ENCODE results near the gene RNF213.

The RNF213 gene

DNA sequence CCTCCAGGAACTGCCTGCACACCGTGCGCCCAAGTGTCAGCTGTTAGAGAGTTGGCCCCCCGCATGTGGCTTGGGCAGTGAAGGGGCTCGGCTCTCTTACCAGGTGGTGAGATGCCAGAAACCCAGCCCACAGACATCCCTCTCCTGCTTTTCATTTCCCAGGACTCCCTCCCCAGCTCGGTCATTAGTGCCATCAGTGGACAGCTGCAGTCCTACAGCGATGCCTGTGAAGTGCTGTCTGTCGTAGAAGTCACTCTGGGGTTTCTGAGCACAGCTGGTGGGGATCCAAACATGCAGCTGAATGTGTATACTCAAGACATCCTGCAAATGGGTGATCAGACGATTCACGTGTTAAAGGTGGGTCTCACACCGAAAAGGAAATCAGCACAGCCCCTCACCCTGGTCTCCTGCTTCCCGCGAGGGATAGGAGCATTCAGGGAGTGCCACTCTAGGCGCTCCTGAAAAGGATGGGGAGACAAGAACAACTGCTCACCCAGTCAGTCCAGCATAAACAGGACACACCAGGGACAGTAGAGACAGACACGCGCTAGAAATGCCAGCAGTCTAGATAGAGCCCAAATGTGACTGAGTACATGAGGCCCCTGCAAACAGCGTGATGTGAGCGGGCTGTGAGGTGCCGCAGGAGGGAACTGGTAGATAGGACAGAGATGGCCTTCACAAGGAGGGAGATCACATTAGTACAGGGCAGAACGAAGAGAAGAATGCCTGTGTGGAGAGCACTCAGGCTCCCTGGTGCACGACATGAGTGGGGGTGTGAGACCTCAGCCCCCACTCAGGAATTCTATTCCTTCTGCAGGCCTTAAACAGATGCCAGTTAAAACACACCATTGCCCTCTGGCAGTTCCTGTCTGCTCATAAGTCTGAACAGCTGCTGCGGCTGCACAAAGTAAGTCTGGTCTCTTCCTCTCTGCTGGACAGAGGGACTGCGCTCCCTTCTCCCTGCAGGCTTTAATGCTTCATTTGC lies 128.7 kb downstream of the RNF213 start:
- no peak for DNase-seq (ENCODE audit: low spot score)
- TF ChIP-seq, protein P1, sequence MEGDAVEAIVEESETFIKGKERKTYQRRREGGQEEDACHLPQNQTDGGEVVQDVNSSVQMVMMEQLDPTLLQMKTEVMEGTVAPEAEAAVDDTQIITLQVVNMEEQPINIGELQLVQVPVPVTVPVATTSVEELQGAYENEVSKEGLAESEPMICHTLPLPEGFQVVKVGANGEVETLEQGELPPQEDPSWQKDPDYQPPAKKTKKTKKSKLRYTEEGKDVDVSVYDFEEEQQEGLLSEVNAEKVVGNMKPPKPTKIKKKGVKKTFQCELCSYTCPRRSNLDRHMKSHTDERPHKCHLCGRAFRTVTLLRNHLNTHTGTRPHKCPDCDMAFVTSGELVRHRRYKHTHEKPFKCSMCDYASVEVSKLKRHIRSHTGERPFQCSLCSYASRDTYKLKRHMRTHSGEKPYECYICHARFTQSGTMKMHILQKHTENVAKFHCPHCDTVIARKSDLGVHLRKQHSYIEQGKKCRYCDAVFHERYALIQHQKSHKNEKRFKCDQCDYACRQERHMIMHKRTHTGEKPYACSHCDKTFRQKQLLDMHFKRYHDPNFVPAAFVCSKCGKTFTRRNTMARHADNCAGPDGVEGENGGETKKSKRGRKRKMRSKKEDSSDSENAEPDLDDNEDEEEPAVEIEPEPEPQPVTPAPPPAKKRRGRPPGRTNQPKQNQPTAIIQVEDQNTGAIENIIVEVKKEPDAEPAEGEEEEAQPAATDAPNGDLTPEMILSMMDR (IDR thresholded peaks at IDR 0.05; ENCODE audit: extremely low read depth, missing control alignments), result no peak

DNA sequence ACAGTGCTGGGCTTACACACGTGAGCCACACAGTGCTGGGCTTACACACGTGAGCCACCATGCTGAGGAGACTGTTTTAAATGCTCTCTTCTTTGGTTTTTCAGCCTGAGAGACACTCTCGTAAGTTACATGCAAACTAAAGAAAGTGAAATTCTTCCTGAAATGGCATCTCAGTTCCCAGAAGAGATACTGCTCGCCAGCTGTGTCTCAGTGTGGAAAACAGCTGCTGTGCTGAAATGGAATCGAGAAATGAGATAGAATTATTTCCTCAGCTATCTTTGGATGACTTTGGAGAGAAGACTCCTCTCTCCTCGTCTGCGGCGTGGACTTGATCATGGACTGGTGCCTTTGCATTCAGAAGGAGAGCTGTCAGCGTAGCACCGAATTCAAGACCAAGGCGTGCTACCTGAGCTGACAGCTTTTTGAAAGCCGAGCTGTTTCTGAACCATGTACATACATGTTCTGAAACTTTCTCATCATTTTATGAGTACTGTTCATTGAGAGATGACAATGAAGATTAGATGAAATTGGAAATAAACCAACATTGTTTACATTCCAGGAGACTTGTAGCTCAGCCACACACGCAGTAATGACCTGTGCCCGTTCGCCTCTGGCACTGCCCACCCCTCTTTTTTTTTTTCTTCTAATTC lies 132.7 kb downstream of the RNF213 start:
- TF ChIP-seq, protein P1 (IDR thresholded peaks at IDR 0.05; ENCODE audit: extremely low read depth, missing control alignments), result no peak
- no peak for DNase-seq (ENCODE audit: low spot score)

DNA sequence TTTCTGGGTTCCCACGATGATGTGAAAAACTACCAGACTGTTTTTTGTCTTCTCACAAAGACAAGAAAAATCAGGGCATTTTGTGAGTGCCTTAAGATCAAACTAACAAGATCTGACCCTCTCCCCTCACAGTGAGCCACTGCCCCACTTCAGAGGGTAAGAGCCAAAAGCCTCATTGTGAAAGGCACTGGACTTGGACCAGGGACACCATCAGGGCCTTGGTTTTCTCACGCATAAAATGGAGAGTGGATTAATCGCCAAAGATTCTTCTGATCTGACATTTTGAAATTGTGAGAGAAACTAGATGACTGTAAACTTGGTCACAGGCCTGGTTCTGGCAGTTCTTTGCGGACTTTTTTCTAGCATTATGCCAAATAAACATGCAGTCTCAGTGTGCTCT lies 133.3 kb downstream of the RNF213 start:
- no peak for DNase-seq (ENCODE audit: low spot score)
- TF ChIP-seq, protein P1 (IDR thresholded peaks at IDR 0.05; ENCODE audit: extremely low read depth, missing control alignments), result no peak

DNA sequence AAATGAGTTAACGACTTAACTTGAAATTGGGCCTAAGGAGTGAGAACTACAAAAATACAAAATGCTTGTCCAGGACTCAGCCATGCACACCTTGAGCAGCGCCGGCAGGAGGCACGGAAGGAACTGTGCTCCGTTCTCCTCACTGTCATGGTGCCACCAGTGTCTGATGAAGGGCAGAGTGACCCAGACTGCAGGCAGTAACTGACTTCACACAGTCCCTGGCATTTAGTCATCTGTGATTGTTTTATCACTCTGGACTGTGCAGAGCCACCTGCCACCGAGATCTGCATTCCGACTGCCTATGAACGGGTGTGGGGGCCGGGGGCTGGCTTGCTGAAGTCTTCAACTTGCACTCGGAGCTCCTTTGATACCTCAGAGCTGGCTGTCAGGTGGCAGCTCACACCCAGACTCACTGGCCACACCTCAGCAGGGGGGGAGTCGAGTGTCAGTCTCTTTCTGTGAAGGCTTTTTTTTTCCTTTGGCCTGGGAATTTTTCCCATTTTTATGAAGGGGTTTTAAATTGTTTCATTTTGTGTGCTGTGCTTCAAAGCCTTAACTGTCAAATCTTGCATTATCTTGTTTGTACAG lies 134.1 kb downstream of the RNF213 start:
- TF ChIP-seq, protein P1 (IDR thresholded peaks at IDR 0.05; ENCODE audit: extremely low read depth, missing control alignments), result no peak
- no peak for DNase-seq (ENCODE audit: low spot score)

DNA sequence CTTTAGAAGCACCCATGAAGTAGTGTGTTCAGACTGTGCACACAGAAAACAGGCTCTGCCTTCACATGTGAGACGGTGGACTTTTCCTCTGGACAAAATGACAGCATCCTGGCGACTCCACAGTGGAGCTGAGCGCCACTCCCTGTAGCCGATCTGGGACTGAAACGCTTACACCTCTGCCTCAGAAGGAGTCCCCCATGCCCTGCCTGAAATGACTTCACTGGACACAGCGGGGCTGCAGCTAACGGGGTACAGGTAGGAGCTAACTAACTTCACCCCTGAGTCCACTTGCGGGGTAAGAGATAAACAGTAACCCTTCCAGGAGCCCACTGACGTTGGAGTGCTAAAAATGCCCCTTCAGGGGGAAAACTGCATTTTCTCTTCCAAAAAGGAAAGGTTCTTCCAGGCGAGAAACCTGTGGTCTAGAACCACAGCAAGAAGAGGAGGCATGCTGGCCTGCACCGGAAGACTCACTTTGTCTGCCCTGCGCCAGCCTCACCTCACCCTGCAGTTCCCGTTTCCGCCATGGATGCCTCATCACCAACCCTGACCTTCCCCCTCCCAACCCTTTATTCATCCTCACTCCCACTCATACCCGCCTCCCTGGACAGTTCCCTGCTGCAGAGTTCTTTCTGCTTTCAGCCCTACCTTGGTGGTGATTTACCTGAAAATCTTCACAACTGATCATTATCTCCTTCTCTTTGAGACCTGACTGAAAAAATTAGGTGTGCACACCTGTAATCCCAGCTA lies 134.9 kb downstream of the RNF213 start:
- DNase-seq (ENCODE audit: low spot score), result no peak
- TF ChIP-seq, protein P1 (IDR thresholded peaks at IDR 0.05; ENCODE audit: extremely low read depth, missing control alignments), result no peak

DNA sequence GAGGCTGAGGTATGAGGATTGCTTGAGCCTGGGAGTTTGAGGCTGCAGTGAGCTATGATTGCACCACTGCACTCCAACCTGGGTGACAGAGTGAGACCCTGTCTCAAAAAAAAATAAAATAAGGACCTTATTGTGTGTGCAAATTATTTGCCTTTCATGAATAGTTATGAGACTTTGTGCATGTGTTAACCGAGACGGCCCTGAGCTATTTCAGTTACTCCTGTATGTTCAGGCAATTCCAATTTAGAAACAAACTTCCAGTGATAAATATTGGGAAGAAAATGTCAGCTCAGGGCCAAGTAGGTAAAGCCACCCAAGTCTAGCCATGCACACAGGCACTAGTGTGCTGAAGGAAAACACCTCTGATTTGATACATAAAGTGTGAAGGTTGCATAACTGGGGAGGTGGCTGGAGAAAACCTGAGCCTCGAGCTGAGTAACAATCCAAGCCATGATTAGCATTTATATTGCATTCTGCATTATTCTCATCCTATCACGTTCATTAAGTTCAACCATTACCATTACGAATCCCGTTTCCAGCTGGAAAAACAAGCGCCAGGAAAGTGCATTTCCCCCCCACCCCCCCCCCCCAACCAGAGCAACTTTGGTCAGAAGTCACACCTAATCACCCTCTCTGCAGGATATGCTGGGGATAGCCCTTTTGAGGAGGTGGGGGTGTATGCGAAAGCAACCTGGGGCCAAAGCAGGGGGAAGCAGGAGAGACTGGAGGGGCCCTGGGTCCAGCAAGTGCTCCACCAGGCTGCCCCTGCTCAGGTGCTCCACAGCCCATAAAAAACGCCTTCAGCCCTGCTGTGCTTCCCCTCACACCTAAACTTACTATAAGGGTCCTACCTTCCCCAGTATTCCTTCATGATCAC lies 135.7 kb downstream of the RNF213 start:
- no peak for DNase-seq (ENCODE audit: low spot score)
- TF ChIP-seq, protein P1 (IDR thresholded peaks at IDR 0.05; ENCODE audit: extremely low read depth, missing control alignments), result no peak

All from GM20000 (cell line).